K562 (cell line): ENCODE measurements around the gene VIPR1. TPM values are rescaled to one million over a fixed set of nuclear protein-coding genes. Genes with fewer than 3 reads are reported as not detected.

Experiments used
- ATAC-seq: fragments of 200-7000 bp; cut with Tn5 transposase; 3 replicates; pipeline ENCODE4 v1.9.1; 2020; ENCODE audit warnings: moderate library complexity
- BruUV-seq: library from RNA; stranded (reverse); fragments of 400-500 nt; replicated peaks from 2 replicates; lab custom pipeline; 2021; lab: Mats Ljungman, UMichigan
- CTCF ChIA-PET: fragments of 300-600 bp; formaldehyde crosslinking; extraction: SDS; loops from one replicate; lab custom pipeline; 2021; ENCODE audit warnings: low intra/inter-chr PET ratio; lab: Yijun Ruan, JAX
- POLR2A ChIA-PET: fragments of 300-600, 350-650 bp; sonication (Branson Sonifier 250); formaldehyde crosslinking; extraction: SDS; loops from one replicate; lab custom pipeline; 2021; ENCODE audit warnings: antibody characterized with exemption, inconsistent platforms; lab: Yijun Ruan, JAX
- DNase-seq, 4 experiments: peaks; one replicate each; pipeline versions ENCODE4 v3.0.0 to v3.0.0-alpha.2; 2011 to 2018; ENCODE audit warnings: low spot score in 3 of 4, mixed read lengths in 3 of 4; ENCODE audit errors: extremely low read depth in 1 of 4
- FAIRE-seq: peaks from 2 replicates; lab custom pipeline; 2011; peaks lifted over from hg19 to GRCh38; lab: Jason Lieb, UNC
- H2AFZ ChIP-seq: 2 replicates; pipeline ENCODE4 v1.6.0; 2011; ENCODE audit warnings: low read depth, low read length, control low read depth, inconsistent platforms
- H3K27ac ChIP-seq: fragments of 200-600 bp; 3 replicates; pipeline ENCODE4 v1.8.0; 2011; ENCODE audit warnings: low read depth, mild to moderate bottlenecking, control low read depth, inconsistent platforms, low read length, moderate library complexity, mixed read lengths; ENCODE audit errors: extremely low read depth
- H3K27me3 ChIP-seq, 2 experiments: fragments of 300-600 bp in 1 of 2; 2 replicates in 1 of 2; 3 replicates in 1 of 2; pipeline versions ENCODE4 v1.6.0 to v1.8.0; 2011; ENCODE audit warnings: inconsistent platforms in 2 of 2, low read length in 2 of 2, mild to moderate bottlenecking in 1 of 2, mixed read lengths in 1 of 2, moderate library complexity in 1 of 2; ENCODE audit not compliant: control insufficient read depth in 2 of 2, insufficient read depth in 2 of 2
- H3K36me3 ChIP-seq: fragments of 300-600 bp; 3 replicates; pipeline ENCODE4 v1.8.0; 2011; ENCODE audit warnings: mild to moderate bottlenecking, low read length, inconsistent platforms; ENCODE audit not compliant: control insufficient read depth, insufficient read depth
- H3K4me1 ChIP-seq, 2 experiments: fragments of 200-600 bp in 1 of 2; replicated peaks in 1 of 2; 2 replicates in 1 of 2; 3 replicates in 1 of 2; pipeline versions ENCODE4 v1.5.1 to v1.8.0; 2011; ENCODE audit warnings: inconsistent platforms in 2 of 2, low read length in 2 of 2, mild to moderate bottlenecking in 1 of 2, mixed read lengths in 1 of 2, moderate library complexity in 1 of 2; ENCODE audit not compliant: control insufficient read depth in 2 of 2, insufficient read depth in 2 of 2
- H3K4me2 ChIP-seq: 2 replicates; pipeline ENCODE4 v1.6.1; 2011; ENCODE audit warnings: low read length, control low read depth, inconsistent platforms, mixed read lengths; ENCODE audit not compliant: insufficient read depth
- H3K4me3 ChIP-seq: fragments of 200-600 bp; sonication (generic), shearing (Covaris generic); 2 replicates; pipeline ENCODE4 v1.5.1; 2016; ENCODE audit warnings: control low read depth, inconsistent platforms
- H3K79me2 ChIP-seq: fragments of 200-600 bp; 3 replicates; pipeline ENCODE4 v1.8.0; 2011; ENCODE audit warnings: low read length, inconsistent platforms; ENCODE audit not compliant: control insufficient read depth, insufficient read depth
- H3K9ac ChIP-seq, 2 experiments: 2 replicates each; pipeline versions ENCODE4 v1.6.0 to v1.6.1; 2011; ENCODE audit warnings: low read depth in 2 of 2, low read length in 2 of 2, control low read depth in 1 of 2, inconsistent platforms in 1 of 2, mild to moderate bottlenecking in 1 of 2, mixed read lengths in 1 of 2; ENCODE audit not compliant: insufficient read depth in 1 of 2
- H3K9me1 ChIP-seq: one replicate; pipeline ENCODE4 v1.6.0; 2011; ENCODE audit warnings: inconsistent platforms, mild to moderate bottlenecking, low read length, moderate library complexity; ENCODE audit not compliant: control insufficient read depth, insufficient read depth
- H3K9me3 ChIP-seq: replicated peaks from 2 replicates; pipeline ENCODE4 v1.5.1; 2011; ENCODE audit warnings: low read depth, low read length, inconsistent platforms; ENCODE audit not compliant: control insufficient read depth, insufficient read depth
- H4K20me1 ChIP-seq: replicated peaks from 2 replicates; pipeline ENCODE4 v1.6.1; 2011; ENCODE audit warnings: low read length, inconsistent platforms, mixed read lengths; ENCODE audit not compliant: control insufficient read depth, insufficient read depth
- GATAD2B ChIP-seq: fragments of 450-650 bp; IDR thresholded peaks from 2 replicates; pipeline ENCODE4 v1.6.1; 2017; ENCODE audit warnings: mild to moderate bottlenecking, borderline replicate concordance
- KAT2B ChIP-seq: IDR thresholded peaks from one replicate; pipeline ENCODE4 v1.6.1; 2012; ENCODE audit warnings: low read depth, mild to moderate bottlenecking, control low read depth, inconsistent platforms, low read length, moderate library complexity
- MEIS2 ChIP-seq: fragments of 450-650 bp; IDR thresholded peaks from 2 replicates; pipeline ENCODE4 v1.6.1; 2014; ENCODE audit warnings: mild to moderate bottlenecking; ENCODE audit not compliant: partially characterized antibody
- MNT ChIP-seq, 2 experiments: fragments of 450-650 bp; conservative IDR thresholded peaks; 2 replicates each; pipeline ENCODE4 v1.6.1; 2017; ENCODE audit warnings: mild to moderate bottlenecking in 2 of 2, moderate library complexity in 2 of 2
- MTA1 ChIP-seq: fragments of 450-650 bp; IDR thresholded peaks from 2 replicates; pipeline ENCODE4 v1.6.1; 2017; ENCODE audit warnings: borderline replicate concordance
- NCOA6 ChIP-seq: fragments of 450-650 bp; IDR thresholded peaks from 2 replicates; pipeline ENCODE4 v1.6.1; 2017; ENCODE audit warnings: mild to moderate bottlenecking
- POLR2B ChIP-seq: fragments of 450-650 bp; IDR thresholded peaks from 2 replicates; pipeline ENCODE4 v1.6.1; 2018; ENCODE audit warnings: low read depth; ENCODE audit not compliant: partially characterized antibody
- RFX5 ChIP-seq: IDR thresholded peaks from 2 replicates; pipeline ENCODE4 v1.6.1; 2011; ENCODE audit warnings: low read depth, mild to moderate bottlenecking, improper control_type of control experiment, low read length
- SLC30A9 ChIP-seq: fragments of 250-450 bp; sonication (Bioruptor Pico); IDR thresholded peaks from 2 replicates; pipeline ENCODE4 v1.8.0; 2022; ENCODE audit warnings: mild to moderate bottlenecking, moderate library complexity
- SMAD2 ChIP-seq: fragments of 150-350 bp; IDR thresholded peaks from 2 replicates; pipeline ENCODE4 v1.6.1; 2014; ENCODE audit warnings: low read depth, mild to moderate bottlenecking, low read length
- SNIP1 ChIP-seq: fragments of 450-650 bp; IDR thresholded peaks from 2 replicates; pipeline ENCODE4 v1.7.1; 2017; ENCODE audit warnings: low read depth, mild to moderate bottlenecking
- SRSF1 ChIP-seq: fragments of 200-400 bp; formaldehyde crosslinking; IDR thresholded peaks from 2 replicates; pipeline ENCODE4 v1.6.1; 2017; ENCODE audit warnings: mild to moderate bottlenecking, low read depth, low read length, moderate library complexity
- ZNF175 ChIP-seq: fragments of 200-800 bp; sonication (Bioruptor generic); IDR thresholded peaks from 2 replicates; pipeline ENCODE4 v1.6.1; 2016; ENCODE audit warnings: low read depth, mild to moderate bottlenecking, missing genetic modification characterization, missing compliant biosample characterization
- ZNF212 ChIP-seq: fragments of 450-650 bp; formaldehyde crosslinking; IDR thresholded peaks from 2 replicates; pipeline ENCODE4 v1.4.0; 2020; ENCODE audit warnings: mild to moderate bottlenecking
- ZNF431 ChIP-seq: sonication (generic); formaldehyde crosslinking; IDR thresholded peaks from 2 replicates; pipeline ENCODE4 v1.8.0; 2022; ENCODE audit warnings: mild to moderate bottlenecking, missing genetic modification reagents
- ZNF561 ChIP-seq: fragments of 450-650 bp; formaldehyde crosslinking; conservative IDR thresholded peaks from 2 replicates; pipeline ENCODE4 v1.4.0; 2020; ENCODE audit warnings: mild to moderate bottlenecking, moderate library complexity
- ZNF696 ChIP-seq: fragments of 250-450 bp; sonication (Bioruptor Pico); conservative IDR thresholded peaks from 2 replicates; pipeline ENCODE4 v1.4.0; 2020; ENCODE audit warnings: mild to moderate bottlenecking, moderate library complexity
- WGBS: fragments of 100-300 bp; shearing (Covaris generic); methylation state at CpG from one replicate; pipeline ENCODE4 v1.1.6; 2016; ENCODE audit warnings: low coverage, mixed read lengths; ENCODE audit not compliant: insufficient coverage; ENCODE audit errors: missing lambda C conversion rate; 5-methylcytosine and 5-hydroxymethylcytosine counted together
- in situ Hi-C: fragments of 300-500 bp; cut with MboI; formaldehyde crosslinking; loops from 4 replicates; pipeline ENCODE4 v1.15.0; 2018; ENCODE audit warnings: inconsistent platforms, mixed read lengths
- intact Hi-C: fragments of 100-400 bp; cut with micrococcal nuclease; formaldehyde crosslinking; loops from 2 replicates; pipeline ENCODE4 v1.14.2; 2022
- polyA plus RNA-seq, 8 experiments: library from polyadenylated mRNA; depleted of rRNA in 4 of 8; stranded (reverse) in 5 of 8; unstranded in 3 of 8; fragments of >200 nt; fragmentation: Nextera tagmentation in 2 of 8; fragmentation: Illumina TruSeq in 1 of 8; extraction: Ambion mirVana in 2 of 8; extraction: Trizol in 1 of 8; gene quantifications; 2 replicates each; pipeline versions ENCODE4 v1.2.1 to v1.2.3, GENCODE V29; 2011 to 2014; ENCODE audit warnings: inconsistent platforms in 1 of 8, missing spikeins in 1 of 8
- total RNA-seq, 7 experiments: library from RNA; depleted of rRNA in 6 of 7; stranded (reverse); fragments of >200 nt in 6 of 7; fragmentation: Illumina TruSeq in 2 of 7; extraction: Trizol in 2 of 7; gene quantifications; 2 replicates each; pipeline versions ENCODE4 v1.2.1 to v1.2.3, GENCODE V29; 2011 to 2021; ENCODE audit warnings: low replicate concordance in 1 of 7
- TF ChIP-seq, protein P1 (sequence below): fragments of 250-450 bp; sonication (Bioruptor Pico); IDR thresholded peaks from 2 replicates; pipeline ENCODE4 v1.5.0; 2021
- TF ChIP-seq, protein P2 (sequence below): fragments of 450-650 bp; formaldehyde crosslinking; IDR thresholded peaks from 2 replicates; pipeline ENCODE4 v1.4.0; 2022; ENCODE audit warnings: missing genetic modification characterization

Gene VIPR1
- total and polyA plus RNA-seq, 9 of the 15 experiments (the other 6 are each of a cell fraction or from before 2014, with no cell fraction given) = 0.04 to 0.38 (median 0.12) TPM; not detected in 3

- in situ Hi-C loops = no loop called here
- Histone ChIP-seq H3K9me1 (no peaks in the 10 kb centered on the region), H2AFZ (no peak overlapping the region), H3K4me3 (no peak overlapping the region), H3K79me2 (no peaks in the 10 kb centered on the region), H3K9ac (no peak overlapping the region), H3K27ac (no peak overlapping the region), H3K4me1 (peaks cover 0 to 3% of the 10 kb centered on the region in 2 experiments; a peak in 2 of 5 replicates), H3K36me3 (no peaks in the 10 kb centered on the region), H3K4me2 (no peak overlapping the region), H3K27me3 (peaks cover 0 to 44% of the 10 kb centered on the region in 2 experiments; a peak in 3 of 5 replicates), H4K20me1 (no peaks in the 10 kb centered on the region), H3K9me3 (no peaks in the 10 kb centered on the region)
- no peak for ATAC-seq
- FAIRE-seq = peak; percentile 23
- 4% methylated on average over 2 of the region's 2 CpGs for WGBS
- intact Hi-C loops = no loop called here
- ChIA-PET CTCF (no interaction called here), POLR2A (no interaction called here)
- no TSS peak for BruUV-seq
- DNase-seq = no peak
- no peak for TF ChIP-seq MNT (conservative IDR thresholded peaks at IDR 0.05)
- TF ChIP-seq ZNF696 (CRISPR knock-in tag) = no peak
- no peak for TF ChIP-seq GATAD2B
- TF ChIP-seq ZNF212 (CRISPR knock-in tag) = no peak
- no peak for TF ChIP-seq ZNF561 (CRISPR knock-in tag)
- TF ChIP-seq, protein P1, sequence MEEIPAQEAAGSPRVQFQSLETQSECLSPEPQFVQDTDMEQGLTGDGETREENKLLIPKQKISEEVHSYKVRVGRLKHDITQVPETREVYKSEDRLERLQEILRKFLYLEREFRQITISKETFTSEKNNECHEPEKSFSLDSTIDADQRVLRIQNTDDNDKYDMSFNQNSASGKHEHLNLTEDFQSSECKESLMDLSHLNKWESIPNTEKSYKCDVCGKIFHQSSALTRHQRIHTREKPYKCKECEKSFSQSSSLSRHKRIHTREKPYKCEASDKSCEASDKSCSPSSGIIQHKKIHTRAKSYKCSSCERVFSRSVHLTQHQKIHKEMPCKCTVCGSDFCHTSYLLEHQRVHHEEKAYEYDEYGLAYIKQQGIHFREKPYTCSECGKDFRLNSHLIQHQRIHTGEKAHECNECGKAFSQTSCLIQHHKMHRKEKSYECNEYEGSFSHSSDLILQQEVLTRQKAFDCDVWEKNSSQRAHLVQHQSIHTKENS = no peak
- TF ChIP-seq, protein P2, sequence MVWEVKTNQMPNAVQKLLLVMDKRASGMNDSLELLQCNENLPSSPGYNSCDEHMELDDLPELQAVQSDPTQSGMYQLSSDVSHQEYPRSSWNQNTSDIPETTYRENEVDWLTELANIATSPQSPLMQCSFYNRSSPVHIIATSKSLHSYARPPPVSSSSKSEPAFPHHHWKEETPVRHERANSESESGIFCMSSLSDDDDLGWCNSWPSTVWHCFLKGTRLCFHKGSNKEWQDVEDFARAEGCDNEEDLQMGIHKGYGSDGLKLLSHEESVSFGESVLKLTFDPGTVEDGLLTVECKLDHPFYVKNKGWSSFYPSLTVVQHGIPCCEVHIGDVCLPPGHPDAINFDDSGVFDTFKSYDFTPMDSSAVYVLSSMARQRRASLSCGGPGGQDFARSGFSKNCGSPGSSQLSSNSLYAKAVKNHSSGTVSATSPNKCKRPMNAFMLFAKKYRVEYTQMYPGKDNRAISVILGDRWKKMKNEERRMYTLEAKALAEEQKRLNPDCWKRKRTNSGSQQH = no peak
- no peak for TF ChIP-seq KAT2B
- no peak for TF ChIP-seq MTA1
- no peak for TF ChIP-seq SMAD2
- TF ChIP-seq POLR2B = no peak
- no peak for TF ChIP-seq ZNF431
- no peak for TF ChIP-seq SLC30A9
- TF ChIP-seq SNIP1 = no peak
- no peak for TF ChIP-seq MEIS2
- no peak for TF ChIP-seq ZNF175 (CRISPR knock-in tag)
- TF ChIP-seq SRSF1 = no peak
- no peak for TF ChIP-seq NCOA6
- TF ChIP-seq RFX5 = no peak
Measured at GRCh38 chr3:42511736-42512135, 9.3 kb downstream of the VIPR1 start.
